ENCODE measurements around the gene TEX12.
A peak's percentile ranks its signal among the peaks of the same experiment; 100 is the strongest.

TEX12 gene

GRCh38 chr11:112219476-112220232, 52.5 kb downstream of the TEX12 start:
- H3K4me3 ChIP-seq (replicated peaks in 1 of 2; ENCODE audit: low read depth in 2 of 2, low read length in 2 of 2) = no peak overlapping the region
- TF ChIP-seq CTCF (IDR thresholded peaks at IDR 0.05; ENCODE audit: low read depth, low read length) = peak; percentile 63
- DNase-seq (ENCODE audit: low read depth in 2 of 2) = peak; percentile 86 to 87

- H3K4me3 ChIP-seq (replicated peaks in 1 of 2; ENCODE audit: low read depth in 2 of 2, low read length in 2 of 2) = no peak overlapping the region
- no peak for DNase-seq (ENCODE audit: low read depth in 2 of 2)
- TF ChIP-seq CTCF (IDR thresholded peaks at IDR 0.05; ENCODE audit: low read depth, low read length) = no peak
Measured at GRCh38 chr11:112221274-112221835, 54.2 kb downstream of the TEX12 start.
